HL-60 (cell line): Measurements from ENCODE around the gene ADM2.

Experiments
- POLR2AphosphoS5 ChIP-seq: IDR thresholded peaks from 2 replicates; pipeline ENCODE4 v1.6.1; 2012; ENCODE audit warnings: low read depth
- TF ChIP-seq, protein P1 (sequence below): IDR thresholded peaks from one replicate; pipeline ENCODE4 v1.5.1; 2011; ENCODE audit warnings: low read length, control low read depth, inconsistent platforms; ENCODE audit not compliant: insufficient read depth
- TF ChIP-seq, protein P2 (sequence below): IDR thresholded peaks from 2 replicates; pipeline ENCODE4 v1.6.1; 2012; ENCODE audit warnings: low read depth; ENCODE audit not compliant: insufficient replicate concordance

DNA sequence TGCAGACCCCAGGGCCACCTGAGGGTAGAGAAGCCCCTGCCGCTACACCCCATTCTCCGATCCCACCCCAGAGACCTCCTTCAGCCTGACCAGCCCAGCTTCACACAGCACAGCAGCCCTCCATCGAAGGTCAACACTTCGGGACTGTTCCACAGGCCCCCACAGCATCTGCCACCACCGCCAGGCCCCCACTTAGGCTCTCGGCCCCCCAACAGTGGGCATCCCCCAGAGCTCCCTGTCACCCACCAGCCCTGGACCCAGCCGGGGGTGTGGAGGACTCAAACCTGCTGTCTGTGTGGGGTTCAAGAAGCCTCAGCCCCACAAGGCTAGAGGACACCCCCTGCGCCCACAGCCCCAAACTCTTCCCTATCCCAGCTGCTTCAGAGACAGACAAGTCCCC is 12.7 kb upstream of the ADM2 start:
- TF ChIP-seq, protein P1, sequence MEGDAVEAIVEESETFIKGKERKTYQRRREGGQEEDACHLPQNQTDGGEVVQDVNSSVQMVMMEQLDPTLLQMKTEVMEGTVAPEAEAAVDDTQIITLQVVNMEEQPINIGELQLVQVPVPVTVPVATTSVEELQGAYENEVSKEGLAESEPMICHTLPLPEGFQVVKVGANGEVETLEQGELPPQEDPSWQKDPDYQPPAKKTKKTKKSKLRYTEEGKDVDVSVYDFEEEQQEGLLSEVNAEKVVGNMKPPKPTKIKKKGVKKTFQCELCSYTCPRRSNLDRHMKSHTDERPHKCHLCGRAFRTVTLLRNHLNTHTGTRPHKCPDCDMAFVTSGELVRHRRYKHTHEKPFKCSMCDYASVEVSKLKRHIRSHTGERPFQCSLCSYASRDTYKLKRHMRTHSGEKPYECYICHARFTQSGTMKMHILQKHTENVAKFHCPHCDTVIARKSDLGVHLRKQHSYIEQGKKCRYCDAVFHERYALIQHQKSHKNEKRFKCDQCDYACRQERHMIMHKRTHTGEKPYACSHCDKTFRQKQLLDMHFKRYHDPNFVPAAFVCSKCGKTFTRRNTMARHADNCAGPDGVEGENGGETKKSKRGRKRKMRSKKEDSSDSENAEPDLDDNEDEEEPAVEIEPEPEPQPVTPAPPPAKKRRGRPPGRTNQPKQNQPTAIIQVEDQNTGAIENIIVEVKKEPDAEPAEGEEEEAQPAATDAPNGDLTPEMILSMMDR, result no peak
- TF ChIP-seq, protein P2, sequence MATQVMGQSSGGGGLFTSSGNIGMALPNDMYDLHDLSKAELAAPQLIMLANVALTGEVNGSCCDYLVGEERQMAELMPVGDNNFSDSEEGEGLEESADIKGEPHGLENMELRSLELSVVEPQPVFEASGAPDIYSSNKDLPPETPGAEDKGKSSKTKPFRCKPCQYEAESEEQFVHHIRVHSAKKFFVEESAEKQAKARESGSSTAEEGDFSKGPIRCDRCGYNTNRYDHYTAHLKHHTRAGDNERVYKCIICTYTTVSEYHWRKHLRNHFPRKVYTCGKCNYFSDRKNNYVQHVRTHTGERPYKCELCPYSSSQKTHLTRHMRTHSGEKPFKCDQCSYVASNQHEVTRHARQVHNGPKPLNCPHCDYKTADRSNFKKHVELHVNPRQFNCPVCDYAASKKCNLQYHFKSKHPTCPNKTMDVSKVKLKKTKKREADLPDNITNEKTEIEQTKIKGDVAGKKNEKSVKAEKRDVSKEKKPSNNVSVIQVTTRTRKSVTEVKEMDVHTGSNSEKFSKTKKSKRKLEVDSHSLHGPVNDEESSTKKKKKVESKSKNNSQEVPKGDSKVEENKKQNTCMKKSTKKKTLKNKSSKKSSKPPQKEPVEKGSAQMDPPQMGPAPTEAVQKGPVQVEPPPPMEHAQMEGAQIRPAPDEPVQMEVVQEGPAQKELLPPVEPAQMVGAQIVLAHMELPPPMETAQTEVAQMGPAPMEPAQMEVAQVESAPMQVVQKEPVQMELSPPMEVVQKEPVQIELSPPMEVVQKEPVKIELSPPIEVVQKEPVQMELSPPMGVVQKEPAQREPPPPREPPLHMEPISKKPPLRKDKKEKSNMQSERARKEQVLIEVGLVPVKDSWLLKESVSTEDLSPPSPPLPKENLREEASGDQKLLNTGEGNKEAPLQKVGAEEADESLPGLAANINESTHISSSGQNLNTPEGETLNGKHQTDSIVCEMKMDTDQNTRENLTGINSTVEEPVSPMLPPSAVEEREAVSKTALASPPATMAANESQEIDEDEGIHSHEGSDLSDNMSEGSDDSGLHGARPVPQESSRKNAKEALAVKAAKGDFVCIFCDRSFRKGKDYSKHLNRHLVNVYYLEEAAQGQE, result no peak
- TF ChIP-seq POLR2AphosphoS5, result no peak
